Right ventricle myocardium inferior (tissue), 1 donor: ENCODE results near the gene ZNF3. TPM values are rescaled to one million over a fixed set of nuclear protein-coding genes. Genes with fewer than 3 reads are reported as not detected.

Experiments
- ATAC-seq: fragments of 200-7000 bp; cut with Tn5 transposase; one replicate; pipeline ENCODE4 v1.9.1; 2020; ENCODE audit warnings: mild to moderate bottlenecking, moderate library complexity
- DNase-seq: peaks from one replicate; pipeline ENCODE4 v3.0.0; 2021; ENCODE audit errors: missing footprints
- intact Hi-C: fragments of 100-400 bp; cut with DNase I; formaldehyde crosslinking; loops from one replicate; pipeline ENCODE4 v1.11.0; 2022
- total RNA-seq: library from RNA; stranded (reverse); fragmentation: NEBNext Ultra II Directional; extraction: Animal tissue kit (Norgen Biotek cat#: 25700); gene quantifications from one replicate; pipeline ENCODE4 v1.2.1, GENCODE V29; 2021
- donor health status: DM: no; HTN: yes; CAD: no; lungs with severe emphysema.

ZNF3 gene
- total RNA-seq, 1 donor from 2014 or later, result 14.6 TPM

DNA sequence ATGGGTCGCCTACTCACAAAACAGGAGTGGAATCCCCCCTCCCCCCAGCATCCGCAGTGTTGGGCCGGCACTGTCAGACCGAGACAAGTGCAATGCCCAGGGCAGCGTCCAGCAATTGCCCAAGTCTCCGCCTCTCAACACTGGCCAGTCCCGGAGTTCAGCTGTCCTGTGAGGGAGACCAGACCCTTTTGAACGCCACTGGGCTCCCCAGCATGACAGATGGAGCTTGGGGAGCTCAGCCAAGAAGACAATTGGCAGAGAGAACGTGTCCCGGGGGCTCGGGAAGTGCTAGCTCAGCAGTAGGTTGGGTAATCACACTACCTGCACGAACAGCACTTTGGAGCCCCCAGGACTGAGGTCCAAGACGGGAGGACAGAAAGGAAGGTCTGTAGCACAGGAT, 12.0 kb upstream of the ZNF3 start:
- DNase-seq, result no peak
- intact Hi-C loops, result loop anchor here (5.0 kb wide), 1 partner anchor 34 kb away; the partner anchor contains the start of gene MBLAC1
- ATAC-seq, result no peak

DNA sequence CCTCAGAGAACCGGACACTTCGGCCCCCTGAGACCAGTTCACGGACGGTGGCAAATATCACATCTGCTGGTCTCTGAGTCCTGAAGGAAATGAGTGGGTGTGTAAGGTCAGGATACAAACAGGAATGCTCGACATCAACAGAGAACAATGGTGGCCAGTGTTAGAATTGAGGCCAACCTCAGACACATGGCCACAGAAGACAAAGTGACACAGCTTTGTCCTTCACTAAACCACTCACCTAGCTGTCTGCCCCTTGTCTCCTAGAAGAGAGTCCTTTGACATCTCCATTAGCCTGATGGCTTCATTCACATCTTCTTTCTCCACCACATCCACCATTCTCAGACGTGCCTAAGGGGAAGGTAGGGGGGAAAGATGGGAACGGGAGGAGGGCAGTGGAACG, 11.5 kb upstream of the ZNF3 start:
- DNase-seq (no peak), ATAC-seq (no peak)
- intact Hi-C loops, result loop anchor here (5.0 kb wide), 1 partner anchor 34 kb away; the partner anchor contains the start of gene MBLAC1

DNA sequence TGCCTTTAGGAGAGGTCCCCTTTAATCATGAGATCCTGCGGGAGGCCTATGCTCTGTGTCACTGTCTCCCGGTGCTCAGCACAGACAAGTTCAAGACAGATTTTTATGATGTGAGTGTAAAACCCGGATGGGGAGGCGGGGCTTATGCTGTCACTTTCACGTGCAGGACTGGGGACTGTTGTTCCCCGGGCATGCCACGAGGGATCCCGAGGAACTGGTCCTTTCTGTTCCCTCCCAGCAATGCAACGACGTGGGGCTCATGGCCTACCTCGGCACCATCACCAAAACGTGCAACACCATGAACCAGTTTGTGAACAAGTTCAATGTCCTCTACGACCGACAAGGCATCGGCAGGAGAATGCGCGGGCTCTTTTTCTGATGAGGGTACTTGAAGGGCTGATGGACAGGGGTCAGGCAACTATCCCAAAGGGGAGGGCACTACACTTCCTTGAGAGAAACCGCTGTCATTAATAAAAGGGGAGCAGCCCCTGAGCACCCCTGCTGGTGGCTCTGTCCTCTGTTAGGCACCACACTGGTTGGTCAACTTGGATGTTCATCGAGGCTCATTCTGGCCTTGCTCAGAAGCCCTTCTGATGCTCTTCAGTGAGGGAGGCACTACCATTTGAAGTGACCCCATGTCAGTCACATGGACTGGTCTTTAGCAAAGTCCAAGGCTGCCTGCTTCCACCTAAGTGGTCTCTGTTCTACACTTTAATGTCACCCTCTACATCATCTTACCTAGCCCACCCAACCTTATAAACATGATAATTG, 10.1 kb upstream of the ZNF3 start:
- intact Hi-C loops, result loop anchor here (5.0 kb wide), 1 partner anchor 36 kb away; the partner anchor contains the start of gene MBLAC1
- DNase-seq, result no peak
- ATAC-seq, result no peak

DNA sequence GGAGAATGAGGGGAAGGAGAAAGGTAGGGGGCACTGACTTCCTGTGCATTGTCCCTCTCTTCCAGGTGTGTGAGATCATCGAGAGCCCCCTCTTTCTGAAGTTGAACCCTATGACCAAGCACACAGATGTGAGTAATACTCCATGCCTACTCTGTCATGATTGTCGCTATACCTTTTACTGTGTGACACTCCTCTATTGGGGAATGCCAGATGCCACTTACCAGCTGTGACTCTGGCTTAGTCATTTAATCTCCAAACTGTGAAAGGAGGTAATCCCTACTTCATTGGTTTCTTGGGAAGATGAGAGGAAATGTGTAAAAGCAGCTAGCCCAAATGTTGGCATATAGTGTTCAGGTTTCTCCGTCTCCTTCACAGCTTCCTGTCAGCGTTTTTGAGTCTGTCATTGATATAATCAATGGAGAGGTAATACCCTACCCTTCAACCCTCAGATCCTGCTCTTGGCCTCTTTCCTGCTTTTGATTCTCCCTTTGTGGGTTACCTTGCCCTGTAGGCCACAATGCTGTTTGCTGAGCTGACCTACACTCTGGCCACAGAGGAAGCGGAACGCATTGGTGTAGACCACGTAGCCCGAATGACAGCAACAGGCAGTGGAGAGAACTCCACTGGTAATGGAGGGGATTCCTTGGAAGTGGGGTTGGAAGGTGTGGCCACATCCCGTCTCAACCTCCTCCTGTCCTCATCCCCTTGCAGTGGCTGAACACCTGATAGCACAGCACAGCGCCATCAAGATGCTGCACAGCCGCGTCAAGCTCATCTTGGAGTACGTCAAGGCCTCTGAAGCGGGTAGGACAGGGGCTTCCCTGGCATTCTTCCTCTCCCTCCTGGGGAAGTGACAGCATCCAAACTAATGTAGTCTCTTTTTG, 9.2 kb upstream of the ZNF3 start:
- intact Hi-C loops, result loop anchor here (5.0 kb wide), 1 partner anchor 37 kb away; the partner anchor contains the start of gene MBLAC1
- DNase-seq, result no peak
- no peak for ATAC-seq

DNA sequence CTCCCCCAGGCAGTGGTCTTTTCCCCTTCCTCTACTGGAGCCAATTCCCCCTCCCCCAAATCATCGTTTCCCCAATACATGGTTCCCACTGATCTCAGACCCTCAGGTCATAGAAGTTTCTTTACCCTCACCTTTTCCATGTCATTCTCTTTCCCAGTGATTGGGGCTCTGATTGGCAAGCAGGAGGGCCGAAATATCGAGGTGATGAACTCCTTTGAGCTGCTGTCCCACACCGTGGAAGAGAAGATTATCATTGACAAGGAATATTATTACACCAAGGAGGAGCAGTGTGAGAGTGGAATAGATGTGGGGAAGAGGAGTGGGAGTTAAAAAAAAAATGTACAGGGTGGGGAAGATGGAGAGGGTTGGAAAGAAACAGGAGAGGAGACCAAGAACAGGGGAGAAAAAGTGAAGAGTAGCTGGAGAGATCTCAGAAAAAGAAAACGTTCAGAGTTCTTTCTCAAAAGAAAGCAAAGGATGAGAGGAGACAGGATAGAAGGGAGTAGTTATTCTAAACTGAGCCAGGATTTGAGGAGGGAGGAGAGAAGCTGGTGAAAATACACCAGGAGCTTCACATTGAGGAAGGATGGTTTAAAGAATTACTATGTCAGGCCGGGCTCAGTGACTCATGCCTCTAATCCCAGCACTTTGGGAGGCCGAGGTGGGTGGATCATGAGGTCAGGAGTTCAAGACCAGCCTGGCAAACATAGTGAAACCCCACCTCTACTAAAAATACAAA, 8.1 kb upstream of the ZNF3 start:
- no peak for ATAC-seq
- no peak for DNase-seq
- intact Hi-C loops, result loop anchor here (5.0 to 10.0 kb wide), 2 partner anchors 38 to 175 kb away; partner anchors contain the start of genes MBLAC1 and TRIM4

DNA sequence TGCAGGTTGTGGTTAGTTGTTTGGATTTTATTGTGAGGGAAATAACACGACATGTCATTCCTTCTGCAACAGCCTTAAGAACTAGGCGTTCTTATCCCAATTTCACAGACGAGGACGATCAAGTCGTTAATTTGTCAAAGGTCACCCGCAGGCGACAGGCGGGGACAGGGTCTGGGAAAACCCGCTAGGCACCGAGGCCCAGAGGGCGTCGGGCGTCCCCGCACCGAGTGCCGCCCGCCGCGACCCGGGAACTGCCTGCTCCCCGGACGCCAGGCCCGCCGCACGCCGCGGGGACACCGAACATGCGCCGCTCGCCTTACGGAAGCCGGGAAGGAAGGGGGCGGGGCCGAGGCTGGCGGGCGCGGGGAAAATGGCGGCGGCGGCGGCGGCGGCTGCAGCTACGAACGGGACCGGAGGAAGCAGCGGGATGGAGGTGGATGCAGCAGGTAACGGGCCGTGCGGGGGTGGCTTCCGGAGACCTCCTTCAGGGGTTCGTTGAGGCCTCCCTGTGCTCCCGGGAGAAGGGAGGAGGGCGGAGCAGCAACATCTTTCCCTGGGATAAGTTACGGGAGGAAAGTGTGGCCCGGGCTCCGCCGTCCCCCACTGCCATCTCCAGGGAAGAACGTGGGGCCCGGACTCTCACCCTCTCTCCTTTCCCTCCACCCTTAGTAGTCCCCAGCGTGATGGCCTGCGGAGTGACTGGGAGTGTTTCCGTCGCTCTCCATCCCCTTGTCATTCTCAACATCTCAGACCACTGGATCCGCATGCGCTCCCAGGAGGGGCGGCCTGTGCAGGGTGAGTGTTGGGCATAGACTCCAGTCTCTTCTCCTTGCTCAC, 7.3 kb upstream of the ZNF3 start, which contains the start of gene COPS6:
Gene COPS6, plus strand, starts transcription at position 349 of the 837 bp plus-strand sequence. Its CDS starts 22 bp downstream, at position 371.
- intact Hi-C loops, result loop anchor here (10.0 kb wide), 1 partner anchor 174 kb away; the partner anchor contains the start of gene TRIM4
- peak; percentile 93 for DNase-seq
- ATAC-seq, result peak; percentile 90

DNA sequence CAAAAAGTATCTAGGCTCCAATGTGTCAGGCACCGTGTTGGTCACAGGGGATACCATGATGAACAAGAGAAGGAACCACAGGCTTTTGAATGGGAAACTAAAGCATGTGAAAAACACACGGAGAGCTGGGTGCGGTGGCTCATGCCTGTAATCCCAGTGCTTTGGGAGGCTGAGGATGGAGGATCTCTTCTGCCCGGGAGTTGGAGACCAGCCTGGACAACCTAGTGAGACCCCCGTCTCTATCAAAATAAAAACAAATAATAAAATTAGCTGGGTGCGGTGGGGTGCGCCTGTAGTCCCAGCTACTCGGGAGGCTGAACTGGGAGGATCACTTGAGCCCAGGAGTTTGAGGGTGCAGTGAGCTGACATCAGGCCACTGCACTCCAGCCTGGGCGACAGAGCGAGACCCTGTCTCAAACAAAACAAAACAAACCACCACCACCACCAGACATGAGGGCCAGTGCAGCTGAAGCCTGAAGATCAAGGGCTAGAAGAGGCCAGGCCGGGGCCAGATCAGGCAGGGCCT, 6.6 kb upstream of the ZNF3 start:
- no peak for DNase-seq
- ATAC-seq, result no peak
- intact Hi-C loops, result loop anchor here (10.0 kb wide), 1 partner anchor 173 kb away; the partner anchor contains the start of gene TRIM4

DNA sequence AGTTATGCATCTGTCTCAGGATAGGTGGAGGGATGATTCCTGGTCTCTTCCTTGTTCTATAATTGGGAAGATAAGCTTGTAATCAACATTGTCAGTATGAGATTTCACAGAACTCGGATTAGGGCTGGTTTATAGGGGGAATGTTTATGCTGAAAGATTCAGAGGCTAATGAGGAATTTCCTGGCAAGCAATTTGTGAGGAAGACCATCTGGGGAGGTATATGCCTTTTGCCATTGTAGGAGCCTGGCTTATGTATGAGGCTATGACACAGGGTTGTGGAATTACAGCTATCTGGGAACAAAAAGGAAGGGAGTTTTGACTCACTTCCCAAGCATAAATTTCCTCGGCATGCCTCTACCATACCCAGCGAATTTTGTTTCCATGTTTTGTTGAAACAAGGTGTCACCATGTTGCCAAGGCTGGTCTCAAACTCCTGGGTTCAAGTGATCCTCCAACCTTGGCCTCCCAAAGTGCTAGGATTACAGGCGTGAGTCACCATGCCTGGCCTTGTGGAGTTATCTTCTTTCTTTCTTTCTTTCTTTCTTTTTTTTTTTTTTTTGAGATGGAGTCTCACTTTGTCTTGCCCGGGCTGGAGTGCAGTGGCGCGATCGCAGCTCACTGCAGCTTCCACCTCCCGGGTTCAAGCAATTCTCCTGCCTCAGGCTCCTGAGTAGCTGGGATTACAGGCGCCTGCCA, 5.7 kb upstream of the ZNF3 start:
- DNase-seq, result no peak
- no peak for ATAC-seq
- intact Hi-C loops, result loop anchor here (10.0 kb wide), 1 partner anchor 172 kb away; the partner anchor contains the start of gene TRIM4

DNA sequence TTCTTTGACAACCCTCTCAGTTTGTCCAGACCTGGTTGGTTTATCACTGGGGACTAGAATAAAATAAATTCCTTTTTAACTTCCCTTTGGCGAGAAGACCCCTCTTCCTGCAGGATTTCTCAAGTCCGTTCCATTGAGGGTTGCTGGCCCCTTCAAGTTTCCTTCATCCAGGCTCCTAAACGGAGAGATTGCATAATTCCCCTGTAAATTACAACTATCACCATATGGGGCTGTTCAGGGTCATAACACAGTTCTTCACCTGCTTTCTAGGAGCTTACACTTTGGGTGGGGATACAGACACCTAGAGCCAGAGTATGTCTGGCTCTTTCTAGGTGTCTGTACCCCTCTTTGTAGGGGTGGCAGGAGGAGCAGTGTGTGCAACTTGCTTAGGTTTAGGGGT, 4.0 kb upstream of the ZNF3 start:
- DNase-seq (no peak), ATAC-seq (no peak)
- intact Hi-C loops, result loop anchor here (10.0 kb wide), 1 partner anchor 171 kb away; the partner anchor contains the start of gene TRIM4

DNA sequence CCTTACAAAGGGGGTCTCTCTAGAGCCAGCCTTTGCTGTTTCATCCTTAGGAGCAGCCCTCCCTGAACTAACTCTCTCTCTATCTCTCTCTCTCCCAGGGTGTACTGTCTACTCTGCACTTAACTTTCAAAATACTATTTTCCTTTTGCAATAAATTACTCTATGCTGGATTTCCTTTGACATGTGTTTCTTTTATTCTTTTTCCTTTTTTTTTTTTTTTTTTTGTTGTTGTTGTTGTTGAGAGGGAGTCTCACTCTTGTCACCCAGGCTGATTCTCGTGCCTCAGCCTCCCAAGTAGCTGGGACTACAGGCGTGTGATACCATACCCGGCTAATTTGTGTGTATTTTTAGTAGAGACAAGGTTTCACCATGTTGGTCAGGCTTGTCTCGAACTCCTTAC, 1.5 kb upstream of the ZNF3 start:
- intact Hi-C loops, result loop anchor here (1.0 to 10.0 kb wide), 3 partner anchors 17 to 168 kb away; partner anchors contain the start of gene TRIM4
- no peak for DNase-seq
- no peak for ATAC-seq

DNA sequence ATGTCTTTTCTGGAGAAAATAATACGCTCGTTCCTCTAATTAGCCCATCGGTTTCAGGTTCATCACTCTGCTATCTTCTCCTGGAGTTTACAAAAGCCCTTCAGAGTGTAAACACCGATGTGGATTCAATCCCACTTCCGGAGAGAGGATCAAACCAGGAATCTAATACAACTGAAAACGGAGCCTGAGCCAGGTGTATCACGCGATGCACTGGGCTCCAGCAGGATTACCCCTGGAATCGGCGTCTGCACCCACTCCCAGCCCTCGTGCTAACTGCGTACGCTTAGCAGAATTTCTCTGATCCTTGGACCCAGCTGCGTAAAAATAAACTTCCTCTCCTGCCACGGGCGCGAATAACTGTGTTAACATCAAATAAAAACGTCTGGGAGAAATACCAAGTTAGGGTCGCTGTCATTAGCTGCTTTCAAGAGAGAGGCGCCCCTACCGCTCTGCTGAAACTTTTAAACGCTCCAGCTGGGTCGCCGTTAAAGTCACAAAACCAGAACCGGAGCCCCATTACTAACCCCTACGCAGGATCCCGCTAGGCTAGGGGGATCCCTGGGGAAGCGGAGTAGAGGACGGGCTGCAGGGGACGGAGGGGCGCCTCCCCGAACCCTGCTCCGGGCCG, 502 bp downstream of the ZNF3 start:
- intact Hi-C loops, result loop anchor here (2.0 to 10.0 kb wide), 3 partner anchors 32 to 166 kb away; partner anchors contain the start of genes TRIM4 and ZSCAN21
- ATAC-seq (no peak), DNase-seq (no peak)

DNA sequence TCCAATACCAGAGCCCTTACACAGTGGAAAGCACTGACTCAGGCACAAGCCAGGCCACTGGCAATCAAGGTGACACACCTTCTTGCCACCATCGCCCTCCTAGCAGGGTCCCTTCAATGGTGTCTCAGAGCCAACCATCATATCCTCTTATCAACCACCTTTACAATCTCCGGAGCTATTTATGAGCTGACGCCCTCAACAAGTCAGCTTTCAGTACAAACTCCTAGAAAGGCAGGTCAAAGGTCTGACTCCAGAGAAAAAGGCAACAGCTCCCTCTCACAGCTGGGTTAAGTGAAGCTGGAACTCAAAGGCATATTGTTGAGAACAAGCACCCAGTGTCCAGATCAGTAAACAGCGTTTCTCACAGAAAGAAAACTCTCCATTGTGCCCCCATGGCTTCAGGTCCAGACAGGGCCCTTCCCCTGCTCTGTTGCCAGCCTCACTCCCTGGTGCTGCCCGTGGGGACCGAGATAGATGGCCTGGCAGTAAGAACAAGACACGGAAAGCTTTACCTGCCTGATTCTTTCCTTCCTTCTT, 2.4 kb downstream of the ZNF3 start:
- no peak for DNase-seq
- ATAC-seq, result no peak
- intact Hi-C loops, result no loop called here

DNA sequence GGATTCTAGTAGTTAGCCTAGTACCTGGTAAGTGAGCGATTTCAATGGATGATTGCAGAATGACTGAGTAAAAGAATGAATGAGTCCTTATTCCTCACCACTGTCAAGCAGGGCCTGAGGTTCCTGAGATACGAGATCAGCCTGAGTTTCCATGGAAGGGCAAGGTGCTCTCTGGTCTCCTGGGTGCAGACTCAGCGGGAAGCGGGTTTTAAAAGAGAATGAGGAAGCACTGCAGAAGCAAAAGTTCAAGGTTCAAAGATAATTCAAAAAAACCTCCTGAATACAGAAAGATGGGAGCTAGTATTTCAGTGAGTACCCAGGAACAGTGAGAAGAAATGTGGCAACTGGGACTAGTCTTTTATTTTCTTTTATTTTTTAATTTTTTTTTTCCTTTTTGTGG, 4.3 kb downstream of the ZNF3 start:
- ATAC-seq (no peak), DNase-seq (no peak)
- intact Hi-C loops, result no loop called here

DNA sequence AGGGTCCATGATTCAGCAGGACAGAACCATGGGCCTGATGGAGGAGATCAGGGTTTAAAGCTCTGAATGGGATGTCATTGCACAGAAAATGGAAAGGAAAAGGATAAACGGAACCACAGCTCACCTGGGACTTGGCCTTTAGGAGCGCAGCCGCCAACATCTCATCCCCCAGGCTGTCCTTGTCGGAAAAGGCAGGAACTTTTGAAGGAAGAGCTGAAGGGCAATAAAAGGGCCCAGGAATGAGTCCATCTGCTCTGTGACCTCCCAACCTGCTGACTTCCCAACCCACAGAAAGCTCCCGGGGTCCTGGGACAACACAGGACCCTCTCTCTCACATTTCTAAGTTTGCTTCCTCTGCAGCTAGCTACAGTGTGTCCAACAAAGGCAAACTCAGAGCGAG, 6.1 kb downstream of the ZNF3 start:
- DNase-seq (no peak), ATAC-seq (no peak)
- intact Hi-C loops, result no loop called here

DNA sequence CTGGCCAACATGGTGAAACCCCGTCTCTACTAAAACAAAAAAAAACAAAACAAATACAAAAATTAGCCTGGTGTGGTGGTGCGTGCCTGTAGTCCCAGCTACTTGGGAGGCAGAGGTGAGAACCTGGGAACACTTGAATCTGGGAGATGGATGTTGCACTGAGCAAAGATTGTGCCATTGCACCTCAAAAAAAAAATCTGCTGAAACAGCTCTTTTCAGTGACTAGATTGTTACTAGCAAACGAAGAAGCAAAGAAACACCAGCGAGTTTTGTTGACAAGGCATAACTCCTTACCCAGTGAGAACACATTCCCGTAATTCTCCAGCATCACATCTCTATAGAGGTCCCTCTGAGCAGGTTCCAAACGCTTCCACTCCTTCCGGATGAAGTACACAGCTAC, 6.7 kb downstream of the ZNF3 start:
- no peak for DNase-seq
- ATAC-seq, result no peak
- intact Hi-C loops, result no loop called here

DNA sequence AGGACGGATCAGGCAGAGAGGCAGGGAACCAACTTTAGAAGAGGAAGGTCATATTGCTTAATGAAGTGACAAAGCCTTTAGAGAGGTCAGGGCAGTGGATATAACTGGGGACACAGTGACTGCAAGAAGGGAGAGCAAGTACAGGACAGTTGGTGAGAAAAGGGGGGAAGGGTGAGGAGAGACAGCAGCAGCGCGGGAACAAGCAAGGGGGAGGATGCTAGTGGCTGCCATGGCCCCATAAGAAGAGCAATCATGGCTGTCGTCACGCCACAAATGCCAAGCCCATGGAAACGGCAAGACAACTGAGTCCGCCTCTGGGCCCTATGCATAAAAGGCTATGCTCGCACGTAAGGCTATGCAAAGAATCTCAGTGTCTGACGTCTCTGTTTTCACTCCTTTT, 9.1 kb downstream of the ZNF3 start:
- intact Hi-C loops, result no loop called here
- no peak for ATAC-seq

More for the DNA sequence above, 9.1 kb downstream of the ZNF3 start:
- DNase-seq, result no peak
